HepG2 (cell line): ENCODE results near the gene GPN2.

Experiments used
- CTCF ChIP-seq: sonication (generic); formaldehyde crosslinking; IDR thresholded peaks from 2 replicates; pipeline ENCODE4 v1.5.0; 2020; ENCODE audit warnings: mild to moderate bottlenecking, missing genetic modification reagents, moderate library complexity
- DRAP1 ChIP-seq: IDR thresholded peaks from 2 replicates; pipeline ENCODE4 v1.6.1; 2016; ENCODE audit warnings: missing genetic modification reagents, missing compliant biosample characterization
- E2F1 ChIP-seq: sonication (generic); formaldehyde crosslinking; IDR thresholded peaks from 2 replicates; pipeline ENCODE4 v1.5.0; 2020; ENCODE audit warnings: missing genetic modification reagents
- ELF1 ChIP-seq: sonication (generic); formaldehyde crosslinking; IDR thresholded peaks from 2 replicates; pipeline ENCODE4 v1.4.0; 2020; ENCODE audit warnings: missing genetic modification reagents
- HDAC1 ChIP-seq: sonication (generic); formaldehyde crosslinking; IDR thresholded peaks from 2 replicates; pipeline ENCODE4 v1.5.1; 2020; ENCODE audit warnings: mild to moderate bottlenecking, missing genetic modification reagents
- JARID2 ChIP-seq: sonication (generic); formaldehyde crosslinking; IDR thresholded peaks from 2 replicates; pipeline ENCODE4 v1.8.1; 2023; ENCODE audit warnings: missing genetic modification reagents, inconsistent platforms; ENCODE audit not compliant: insufficient replicate concordance
- RFX5 ChIP-seq: IDR thresholded peaks from 2 replicates; pipeline ENCODE4 v1.6.1; 2011; ENCODE audit warnings: low read depth, low read length, improper control_type of control experiment
- SP1 ChIP-seq, 2 experiments: fragments of 450-650 bp in 1 of 2; sonication (generic) in 1 of 2; formaldehyde crosslinking in 1 of 2; IDR thresholded peaks; 2 replicates each; pipeline versions ENCODE4 v1.4.0 to v1.6.1; 2016 to 2020; ENCODE audit warnings: missing genetic modification reagents in 1 of 2
- ZFX ChIP-seq: sonication (generic); formaldehyde crosslinking; IDR thresholded peaks from 2 replicates; pipeline ENCODE4 v1.4.0; 2020; ENCODE audit warnings: mild to moderate bottlenecking, low read depth, missing genetic modification reagents, moderate library complexity
- ZNF232 ChIP-seq: sonication (generic); formaldehyde crosslinking; IDR thresholded peaks from 2 replicates; pipeline ENCODE4 v1.4.0; 2020; ENCODE audit warnings: missing genetic modification reagents, borderline replicate concordance
- ZNF431 ChIP-seq: sonication (generic); formaldehyde crosslinking; IDR thresholded peaks from 2 replicates; pipeline ENCODE4 v1.9.0; 2022; ENCODE audit warnings: missing genetic modification reagents, low read depth, mild to moderate bottlenecking, borderline replicate concordance

- no peak for TF ChIP-seq ZFX (CRISPR knock-in tag)
- no peak for TF ChIP-seq SP1 (IDR thresholded peaks at IDR 0.05)
- TF ChIP-seq SP1 (CRISPR knock-in tag; IDR thresholded peaks at IDR 0.05), result no peak
- TF ChIP-seq RFX5, result no peak
- TF ChIP-seq CTCF (CRISPR knock-in tag), result no peak
- TF ChIP-seq ELF1 (CRISPR knock-in tag), result no peak
- TF ChIP-seq JARID2 (CRISPR knock-in tag), result no peak
- no peak for TF ChIP-seq E2F1 (CRISPR knock-in tag)
- TF ChIP-seq DRAP1 (CRISPR knock-in tag), result no peak
- TF ChIP-seq ZNF431 (CRISPR knock-in tag), result no peak
- TF ChIP-seq ZNF232 (CRISPR knock-in tag), result no peak
- TF ChIP-seq HDAC1 (CRISPR knock-in tag), result no peak
Observed at GRCh38 chr1:26851106-26851684, 38.9 kb downstream of the GPN2 start.
